Erythroblast (primary cell): Measurements from ENCODE around the gene NSD2.

Experiments
- GATA1 ChIP-seq: IDR thresholded peaks from 2 replicates; pipeline ENCODE4 v1.6.1; 2011; ENCODE audit warnings: low read depth, mild to moderate bottlenecking, control low read depth, low read length, moderate library complexity
- POLR2A ChIP-seq: IDR thresholded peaks from 2 replicates; pipeline ENCODE4 v1.6.1; 2011; ENCODE audit warnings: mild to moderate bottlenecking, low read length

GRCh38 chr4:2007804-2008670, 136.8 kb downstream of the NSD2 start:
- TF ChIP-seq POLR2A (no peak), GATA1 (no peak)
